ENCODE measurements around the gene EEF1AKMT1. TPM values are rescaled to one million over a fixed set of nuclear protein-coding genes. Genes with fewer than 3 reads are reported as not detected.

Gene EEF1AKMT1
- total and polyA plus RNA-seq, 4 donors, result 4.2 to 11.2 (median 4.9) TPM

DNA sequence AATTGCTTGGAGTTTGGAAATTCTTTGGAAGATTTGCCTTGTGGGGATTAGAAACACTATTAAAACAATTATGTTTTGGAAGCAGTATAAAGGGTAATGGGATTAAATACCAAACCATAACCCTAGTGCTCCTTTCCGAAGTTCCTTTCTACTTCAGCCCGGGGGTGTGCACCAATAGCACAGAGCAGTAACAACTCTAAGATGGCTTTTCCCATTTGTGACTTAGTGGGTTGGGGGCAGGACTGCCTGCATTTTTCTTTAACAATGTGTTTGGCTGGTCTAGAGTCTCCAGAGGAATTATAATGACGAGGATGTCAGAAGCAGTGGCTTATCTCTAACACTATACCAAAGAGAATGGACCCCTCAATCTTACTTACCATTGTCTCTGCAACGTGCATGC lies 82.1 kb downstream of the EEF1AKMT1 start:
- TF ChIP-seq HNF4G (IDR thresholded peaks at IDR 0.05) (no peak), YY1 (IDR thresholded peaks at IDR 0.05) (no peak), SP1 (IDR thresholded peaks at IDR 0.05) (no peak)

GRCh38 chr13:20689291-20689690 lies 84.5 kb downstream of the EEF1AKMT1 start:
- WGBS, result 98% methylated on average over 3 of the region's 3 CpGs
- TF ChIP-seq NR2F2 (IDR thresholded peaks at IDR 0.05), result no peak
- no peak for TF ChIP-seq MAX (IDR thresholded peaks at IDR 0.05)
- TF ChIP-seq RXRA (IDR thresholded peaks at IDR 0.05), result no peak
- no peak for TF ChIP-seq HNF4G (IDR thresholded peaks at IDR 0.05)
- no peak for TF ChIP-seq HNF4A (conservative IDR thresholded peaks at IDR 0.05)
- TF ChIP-seq TAF1 (conservative IDR thresholded peaks at IDR 0.05), result no peak
- TF ChIP-seq, protein P1, sequence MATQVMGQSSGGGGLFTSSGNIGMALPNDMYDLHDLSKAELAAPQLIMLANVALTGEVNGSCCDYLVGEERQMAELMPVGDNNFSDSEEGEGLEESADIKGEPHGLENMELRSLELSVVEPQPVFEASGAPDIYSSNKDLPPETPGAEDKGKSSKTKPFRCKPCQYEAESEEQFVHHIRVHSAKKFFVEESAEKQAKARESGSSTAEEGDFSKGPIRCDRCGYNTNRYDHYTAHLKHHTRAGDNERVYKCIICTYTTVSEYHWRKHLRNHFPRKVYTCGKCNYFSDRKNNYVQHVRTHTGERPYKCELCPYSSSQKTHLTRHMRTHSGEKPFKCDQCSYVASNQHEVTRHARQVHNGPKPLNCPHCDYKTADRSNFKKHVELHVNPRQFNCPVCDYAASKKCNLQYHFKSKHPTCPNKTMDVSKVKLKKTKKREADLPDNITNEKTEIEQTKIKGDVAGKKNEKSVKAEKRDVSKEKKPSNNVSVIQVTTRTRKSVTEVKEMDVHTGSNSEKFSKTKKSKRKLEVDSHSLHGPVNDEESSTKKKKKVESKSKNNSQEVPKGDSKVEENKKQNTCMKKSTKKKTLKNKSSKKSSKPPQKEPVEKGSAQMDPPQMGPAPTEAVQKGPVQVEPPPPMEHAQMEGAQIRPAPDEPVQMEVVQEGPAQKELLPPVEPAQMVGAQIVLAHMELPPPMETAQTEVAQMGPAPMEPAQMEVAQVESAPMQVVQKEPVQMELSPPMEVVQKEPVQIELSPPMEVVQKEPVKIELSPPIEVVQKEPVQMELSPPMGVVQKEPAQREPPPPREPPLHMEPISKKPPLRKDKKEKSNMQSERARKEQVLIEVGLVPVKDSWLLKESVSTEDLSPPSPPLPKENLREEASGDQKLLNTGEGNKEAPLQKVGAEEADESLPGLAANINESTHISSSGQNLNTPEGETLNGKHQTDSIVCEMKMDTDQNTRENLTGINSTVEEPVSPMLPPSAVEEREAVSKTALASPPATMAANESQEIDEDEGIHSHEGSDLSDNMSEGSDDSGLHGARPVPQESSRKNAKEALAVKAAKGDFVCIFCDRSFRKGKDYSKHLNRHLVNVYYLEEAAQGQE (IDR thresholded peaks at IDR 0.05), result no peak
- TF ChIP-seq, protein P2, sequence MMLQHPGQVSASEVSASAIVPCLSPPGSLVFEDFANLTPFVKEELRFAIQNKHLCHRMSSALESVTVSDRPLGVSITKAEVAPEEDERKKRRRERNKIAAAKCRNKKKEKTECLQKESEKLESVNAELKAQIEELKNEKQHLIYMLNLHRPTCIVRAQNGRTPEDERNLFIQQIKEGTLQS (IDR thresholded peaks at IDR 0.05), result no peak
- no peak for TF ChIP-seq YY1 (IDR thresholded peaks at IDR 0.05)
- TF ChIP-seq EGR1 (IDR thresholded peaks at IDR 0.05; ENCODE audit: low read depth in 2 of 2), result no peak
- TF ChIP-seq GABPA (IDR thresholded peaks at IDR 0.05 in 1 of 2, conservative IDR thresholded peaks at IDR 0.05 in 1 of 2), result no peak
- no peak for TF ChIP-seq FOXA2 (IDR thresholded peaks at IDR 0.05)
- TF ChIP-seq CTCF (IDR thresholded peaks at IDR 0.05; ENCODE audit: low read depth, low read length, missing input control), result no peak
- no peak for TF ChIP-seq JUND (IDR thresholded peaks at IDR 0.05)
- no peak for TF ChIP-seq FOXA1 (IDR thresholded peaks at IDR 0.05)
- no peak for TF ChIP-seq RAD21 (IDR thresholded peaks at IDR 0.05)
- no peak for TF ChIP-seq SP1 (IDR thresholded peaks at IDR 0.05)
- no peaks in the 10 kb centered on the region for H3K4me1 ChIP-seq (ENCODE audit: control insufficient read depth in 4 of 4, insufficient read depth in 4 of 4, low read length in 3 of 4)

More for the DNA sequence above, 82.1 kb downstream of the EEF1AKMT1 start:
- DNase-seq (ENCODE audit: low spot score), result no peak
- peaks cover 0 to 10% (median 5%) of the 10 kb centered on the region in 4 donors for H3K36me3 ChIP-seq (ENCODE audit: control insufficient read depth in 4 of 4, insufficient read depth in 3 of 4, low read depth in 1 of 4, low read length in 3 of 4)
- WGBS, result 73% methylated on average over 4 of the region's 4 CpGs
- H3K4me3 ChIP-seq (ENCODE audit: low read depth in 1 of 3, low read length in 3 of 3), result no peak overlapping the region
- no peak overlapping the region for H3K9ac ChIP-seq (ENCODE audit: low read depth in 1 of 2, low read length in 2 of 2)
- H3K27me3 ChIP-seq (ENCODE audit: control insufficient read depth in 4 of 4, insufficient read depth in 4 of 4, low read length in 3 of 4), result no peaks in the 10 kb centered on the region
- H3K9me3 ChIP-seq (ENCODE audit: control insufficient read depth in 4 of 4, low read length in 3 of 4), result no peaks in the 10 kb centered on the region
- no peaks in the 10 kb centered on the region for H3K4me1 ChIP-seq (ENCODE audit: control insufficient read depth in 4 of 4, insufficient read depth in 4 of 4, low read length in 3 of 4)
- H3K27ac ChIP-seq (ENCODE audit: low read depth in 1 of 2, low read length in 2 of 2), result no peak overlapping the region

More at GRCh38 chr13:20689291-20689690, 84.5 kb downstream of the EEF1AKMT1 start:
- peaks cover 1 to 10% (median 5%) of the 10 kb centered on the region in 4 donors for H3K36me3 ChIP-seq (ENCODE audit: control insufficient read depth in 4 of 4, insufficient read depth in 3 of 4, low read depth in 1 of 4, low read length in 3 of 4)
- H3K27ac ChIP-seq (ENCODE audit: low read depth in 1 of 2, low read length in 2 of 2), result no peak overlapping the region
- H3K4me3 ChIP-seq (ENCODE audit: low read depth in 1 of 3, low read length in 3 of 3), result no peak overlapping the region
- no peaks in the 10 kb centered on the region for H3K27me3 ChIP-seq (ENCODE audit: control insufficient read depth in 4 of 4, insufficient read depth in 4 of 4, low read length in 3 of 4)
- H3K9ac ChIP-seq (ENCODE audit: low read depth in 1 of 2, low read length in 2 of 2), result no peak overlapping the region
- no peaks in the 10 kb centered on the region for H3K9me3 ChIP-seq (ENCODE audit: control insufficient read depth in 4 of 4, low read length in 3 of 4)
- DNase-seq (ENCODE audit: low spot score), result no peak

Data from liver (tissue), 9 donors.